GM03348 (cell line): ENCODE measurements around the gene FAM169A.
"Not testable (repeated sequence)": the region's sequence is repeated elsewhere in the genome, so short reads cannot be mapped to it uniquely, and the experiment has no call there.

ENCODE experiments used
- DNase-seq: peaks from one replicate; pipeline ENCODE4 v3.0.0; 2012; ENCODE audit warnings: low spot score

Gene FAM169A

DNA sequence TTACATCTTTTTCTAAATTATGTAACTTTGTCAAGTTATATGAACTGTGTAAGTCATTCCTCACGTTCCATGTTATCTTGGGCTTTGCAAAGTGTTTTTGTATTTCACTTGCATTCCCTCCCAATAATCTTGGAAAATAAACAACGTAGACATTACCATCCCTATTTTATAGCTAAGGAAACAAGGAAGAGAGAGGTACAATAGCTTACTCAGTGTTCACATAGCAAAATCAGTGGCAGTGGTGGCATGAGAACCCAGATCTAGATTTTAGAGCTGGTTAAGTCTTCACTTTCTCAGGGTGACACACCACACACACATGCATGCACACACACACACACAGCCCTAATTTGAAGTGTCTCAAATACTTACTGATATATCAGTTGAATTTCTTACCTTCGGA is 65.0 kb downstream of the FAM169A start:
- DNase-seq = no peak

GRCh38 chr5:74798977-74799911 is 66.9 kb downstream of the FAM169A start:
- no peak for DNase-seq

GRCh38 chr5:74791669-74792068 is 74.5 kb downstream of the FAM169A start:
- DNase-seq = not testable (repeated sequence)

- DNase-seq = no peak
Observed at GRCh38 chr5:74787424-74787823, 78.8 kb downstream of the FAM169A start.

GRCh38 chr5:74786851-74787250 is 79.3 kb downstream of the FAM169A start:
- no peak for DNase-seq

GRCh38 chr5:74778609-74779008 is 87.6 kb downstream of the FAM169A start:
- DNase-seq = no peak

DNA sequence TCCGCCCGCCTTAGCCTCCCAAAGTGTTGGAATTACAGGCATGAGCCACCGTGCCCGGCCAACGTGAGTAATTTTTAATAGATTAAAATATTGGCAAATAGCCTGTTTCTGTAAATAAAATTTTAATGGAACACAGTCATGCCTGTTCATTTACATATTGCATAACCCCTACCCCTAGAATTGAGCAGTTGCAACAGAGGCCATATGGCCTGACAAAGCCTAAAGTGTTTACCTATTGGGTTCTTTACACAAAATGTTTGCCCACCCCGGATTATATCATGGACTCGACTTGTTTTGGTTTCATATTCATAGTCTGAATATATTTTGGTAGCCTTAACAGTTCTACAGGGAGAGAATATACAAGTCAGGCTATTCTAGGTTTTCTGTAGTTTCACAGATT is 93.8 kb downstream of the FAM169A start:
- no peak for DNase-seq

GRCh38 chr5:74767579-74767913 is 98.6 kb downstream of the FAM169A start:
- peak; percentile 50 for DNase-seq

DNA sequence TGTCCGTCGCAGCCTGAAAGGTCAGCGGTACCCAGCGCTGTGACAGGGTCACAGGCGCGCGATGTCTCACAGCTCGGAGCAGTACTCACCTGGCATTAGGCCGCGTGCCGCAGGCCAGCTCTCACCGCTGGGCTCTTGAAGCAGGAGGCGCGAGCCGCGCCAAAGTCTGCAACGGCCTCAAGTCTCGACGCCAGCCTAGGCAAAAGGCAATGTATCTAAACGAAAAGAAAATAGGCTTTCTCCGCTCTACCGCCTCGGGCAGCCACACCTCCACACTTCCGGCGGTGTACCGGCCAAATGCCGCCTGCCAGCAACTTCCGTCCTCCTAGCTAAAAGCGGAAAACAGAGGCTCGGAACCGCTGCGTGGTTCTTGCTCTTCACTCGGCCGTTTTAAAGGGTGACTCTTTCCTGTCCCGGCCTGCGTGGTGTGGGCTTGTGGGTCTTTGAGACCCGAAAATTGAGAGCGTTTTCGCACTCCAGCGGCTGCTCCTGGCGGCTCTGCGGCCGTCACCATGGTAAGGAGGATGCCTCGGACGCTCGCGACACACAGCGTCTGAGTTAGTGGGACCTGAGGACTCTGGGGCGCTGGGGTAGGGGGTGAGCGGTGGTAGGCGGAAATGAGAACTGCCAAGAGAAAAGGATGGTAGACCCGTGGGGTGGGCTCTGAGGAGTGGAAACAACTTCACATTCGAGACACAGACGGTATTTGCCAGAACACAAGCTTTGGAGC is 99.2 kb downstream of the FAM169A start, which contains the start of the genes GFM2 and NSA2:
TSS of gene GFM2 (minus strand) at position 269 of the 730 bp plus-strand sequence. CDS start 3,375 bp downstream, outside the sequence.
TSS of gene NSA2 (plus strand) at position 401 of the 730 bp plus-strand sequence. CDS start at position 513, 112 bp downstream.
- DNase-seq = peak; percentile 90

DNA sequence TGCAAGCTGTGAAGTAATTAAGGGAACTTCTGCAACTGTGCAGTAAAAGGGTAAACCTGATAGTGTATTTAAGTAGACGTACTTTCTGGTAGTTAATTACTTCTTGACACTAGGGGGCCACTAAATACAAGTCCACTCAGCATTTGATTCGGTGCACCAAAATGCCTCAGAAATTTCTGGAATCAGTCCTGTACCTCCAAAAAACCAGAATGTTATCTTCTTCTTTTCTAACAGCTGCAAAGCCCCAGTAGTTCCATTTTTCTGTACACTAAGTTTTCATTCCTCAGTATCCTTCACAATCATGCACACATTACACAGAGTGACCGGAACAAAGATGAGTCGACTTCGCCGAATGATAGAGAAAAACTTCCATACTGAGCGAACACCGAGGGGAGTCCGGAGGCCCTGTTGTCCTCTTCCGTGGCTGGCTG is 99.8 kb downstream of the FAM169A start:
- peak; percentile 74 for DNase-seq

GRCh38 chr5:74765929-74766328 is 100.3 kb downstream of the FAM169A start:
- no peak for DNase-seq

DNA sequence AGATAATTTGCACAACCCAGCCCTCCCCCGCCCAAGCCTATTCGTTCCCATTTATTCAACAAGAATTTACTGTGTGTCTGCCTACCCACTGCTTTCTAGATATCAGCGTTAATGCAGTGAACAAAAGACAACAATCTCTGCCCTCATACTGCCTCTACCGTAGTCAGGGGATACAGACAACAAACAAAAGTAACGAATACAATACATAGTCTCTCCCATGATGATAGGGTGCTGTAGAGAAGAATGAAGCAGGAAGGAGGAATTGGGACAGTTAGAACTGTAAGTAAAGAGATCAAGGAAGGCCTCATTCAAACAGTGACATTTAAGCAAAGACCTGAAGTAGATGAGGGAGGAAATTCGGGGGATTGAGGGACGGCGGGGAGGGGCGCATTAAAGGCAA is 101.0 kb downstream of the FAM169A start:
- DNase-seq = no peak

GRCh38 chr5:74763504-74763903 is 102.7 kb downstream of the FAM169A start:
- no peak for DNase-seq

DNA sequence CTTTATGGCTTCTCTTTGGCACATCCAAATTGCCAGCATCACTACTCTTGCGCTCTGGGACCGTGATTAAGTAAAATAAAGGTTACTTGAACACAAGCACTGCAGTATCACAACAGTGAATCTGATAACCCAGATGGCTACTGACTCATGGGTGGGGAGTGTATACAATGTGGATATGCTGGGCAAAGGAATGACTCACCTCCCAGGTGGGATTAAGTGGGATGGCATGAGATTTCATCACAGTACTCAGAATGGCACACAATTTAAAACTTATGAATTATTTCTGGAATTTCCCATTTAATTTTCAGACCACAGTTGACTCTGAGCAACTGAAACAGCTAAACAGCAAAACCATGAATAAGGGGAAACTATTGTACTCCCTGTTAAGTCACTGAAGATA is 103.6 kb downstream of the FAM169A start:
- DNase-seq = peak; percentile 17

DNA sequence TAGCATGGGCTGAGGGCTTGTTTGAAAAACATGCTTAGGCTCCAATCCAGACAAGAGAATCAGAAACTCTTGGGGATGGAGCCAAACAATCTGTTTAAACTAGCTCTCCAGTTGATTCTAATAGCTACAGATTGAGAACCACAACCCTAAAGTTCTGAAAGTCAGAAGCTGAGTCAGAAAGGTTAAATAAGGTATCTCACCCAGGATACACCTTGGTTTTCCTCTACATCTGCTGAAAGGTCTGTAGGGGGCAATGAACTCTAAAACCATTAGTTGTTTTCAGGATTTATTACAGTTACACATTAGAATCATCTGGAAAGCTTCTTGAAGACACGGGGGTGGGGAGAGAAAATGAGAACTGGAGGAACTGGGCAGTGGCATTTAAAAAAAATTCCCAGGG is 104.9 kb downstream of the FAM169A start:
- DNase-seq = no peak

- not testable (repeated sequence) for DNase-seq
Observed at GRCh38 chr5:74748742-74749141, 117.4 kb downstream of the FAM169A start.

GRCh38 chr5:74738406-74738805 is 127.8 kb downstream of the FAM169A start:
- no peak for DNase-seq

DNA sequence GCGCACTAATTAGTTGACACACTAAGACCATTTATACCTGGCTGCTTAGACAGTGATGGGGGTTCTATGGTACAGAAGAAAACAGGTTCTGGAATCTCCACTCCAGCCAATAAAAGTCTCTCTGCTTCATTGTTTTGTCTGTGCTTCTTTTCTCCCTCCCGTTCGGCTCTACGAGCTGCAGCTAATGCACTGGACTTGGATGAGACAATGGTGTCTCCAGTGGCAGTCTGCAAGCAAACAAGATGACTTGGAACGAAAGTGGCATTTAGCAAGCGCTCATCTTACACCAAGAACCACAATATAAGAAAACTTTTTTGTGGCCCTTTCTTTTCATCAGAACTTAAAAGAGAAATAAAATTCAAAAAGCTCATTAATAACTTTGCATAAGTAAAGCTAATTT is 129.4 kb downstream of the FAM169A start:
- DNase-seq = no peak
